ENCODE data around the gene LRRC56. TPM values are rescaled to one million over a fixed set of nuclear protein-coding genes. Genes with fewer than 3 reads are reported as not detected.
"Not testable (repeated sequence)": the region's sequence is repeated elsewhere in the genome, so short reads cannot be mapped to it uniquely, and the experiment has no call there.

LRRC56 gene
- polyA plus RNA-seq, 1 donor (not counting 4 experiments of a cell fraction or from before 2014, with no cell fraction given) = 0.28 TPM

DNA sequence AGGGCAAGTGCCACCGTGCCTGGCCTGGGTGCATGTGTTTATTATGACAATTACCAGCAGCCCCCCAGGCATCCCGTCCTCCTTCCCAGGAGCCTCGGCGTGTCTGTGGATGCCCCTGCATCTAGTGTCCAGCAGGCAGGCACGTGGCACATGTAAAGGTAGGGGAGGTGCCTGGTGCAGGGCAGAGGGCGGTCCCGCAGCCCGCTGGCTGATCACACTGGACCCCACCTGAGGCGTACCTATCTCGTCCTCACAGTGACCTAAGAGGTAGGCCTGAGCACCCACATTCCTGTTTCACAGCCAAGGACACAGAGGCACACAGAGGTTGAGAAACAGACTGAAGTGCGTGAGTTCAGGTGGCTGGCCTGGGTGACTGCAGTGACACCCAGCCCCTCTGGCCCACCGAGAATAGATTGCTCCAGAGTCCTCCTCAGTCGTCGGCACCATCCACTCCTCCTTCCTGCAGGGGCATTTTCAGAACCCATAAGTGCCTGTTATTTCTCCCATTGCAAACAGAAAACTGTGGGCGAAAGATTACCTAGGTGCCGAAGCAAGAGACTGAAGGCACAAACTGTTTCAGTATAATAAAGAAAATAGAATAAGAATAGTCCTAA lies 35.9 kb downstream of the LRRC56 start:
- Histone ChIP-seq H3K27ac (ENCODE audit: control insufficient read depth, insufficient read depth, low read length) (no peak overlapping the region), H3K79me2 (ENCODE audit: control insufficient read depth, insufficient read depth, low read length) (peaks cover 16% of the 10 kb centered on the region), H4K20me1 (ENCODE audit: control insufficient read depth, extremely low read depth, insufficient read depth, low read length) (peaks cover 13% of the 10 kb centered on the region), H2AFZ (ENCODE audit: control insufficient read depth, low read length) (no peak overlapping the region), H3K9ac (ENCODE audit: control insufficient read depth, extremely low read depth, insufficient read depth, low read length) (no peak overlapping the region), H3K9me3 (ENCODE audit: control insufficient read depth, low read depth, low read length) (no peaks in the 10 kb centered on the region), H3K36me3 (ENCODE audit: control insufficient read depth in 2 of 2, extremely low read depth in 1 of 2, insufficient read depth in 2 of 2, low read length in 2 of 2) (peaks cover 0 to 2% of the 10 kb centered on the region in 2 experiments), H3K4me1 (ENCODE audit: control insufficient read depth, extremely low read depth, insufficient read depth, low read length) (peaks cover 33% of the 10 kb centered on the region), H3K4me3 (ENCODE audit: control insufficient read depth in 2 of 3, extremely low read depth in 1 of 3, insufficient read depth in 2 of 3, low read depth in 1 of 3, low read length in 3 of 3) (no peak overlapping the region), H3K27me3 (ENCODE audit: control insufficient read depth, extremely low read depth, insufficient read depth, low read length) (no peaks in the 10 kb centered on the region), H3K9me1 (ENCODE audit: control insufficient read depth, extremely low read depth, insufficient read depth, low read length) (peaks cover 3% of the 10 kb centered on the region), H3K4me2 (ENCODE audit: control insufficient read depth, extremely low read depth, insufficient read depth, low read depth, low read length) (no peak overlapping the region)
- DNase-seq (ENCODE audit: low read depth, low spot score) (no peak), FAIRE-seq (no peak)
- dilution Hi-C loops (cut with MboI; ENCODE audit: extremely low pct_ligation_motif_present, low sequenced_read_pairs) = no loop called here
- TF ChIP-seq CTCF (optimal IDR thresholded peaks at IDR 0.05 in 1 of 3, IDR thresholded peaks at IDR 0.05 in 1 of 3, conservative IDR thresholded peaks at IDR 0.05 in 1 of 3; ENCODE audit: extremely low read depth in 1 of 3, insufficient read depth in 2 of 3, low read length in 3 of 3) (no peak), EZH2 (IDR thresholded peaks at IDR 0.05; ENCODE audit: low read length) (no peak)

DNA sequence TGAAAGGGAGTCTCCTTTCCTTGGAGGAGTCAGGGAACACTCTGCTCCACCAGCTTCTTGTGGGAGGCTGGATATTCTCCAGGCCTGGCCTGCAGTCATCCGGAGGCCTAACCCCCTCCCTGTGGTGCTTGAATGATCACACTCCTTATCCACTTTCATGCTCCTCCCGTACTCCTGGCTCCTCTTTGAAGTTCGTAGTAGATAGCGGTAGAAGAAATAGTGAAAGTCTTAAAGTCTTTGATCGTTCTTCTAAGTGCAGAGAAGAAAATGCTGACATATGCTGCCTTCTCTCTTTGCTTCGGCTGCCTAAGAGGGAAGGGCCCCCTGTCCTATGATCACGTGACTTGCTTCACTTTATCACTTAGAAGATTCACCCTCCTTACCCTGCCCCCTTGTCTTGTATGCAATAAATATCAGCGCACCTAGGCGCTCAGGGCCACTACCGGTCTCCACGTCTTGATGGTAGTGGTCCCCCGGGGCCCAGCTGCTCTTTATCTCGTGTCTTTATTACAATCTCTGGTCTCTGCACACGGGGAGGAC lies 36.8 kb downstream of the LRRC56 start:
- Histone ChIP-seq H3K4me2 (ENCODE audit: control insufficient read depth, extremely low read depth, insufficient read depth, low read depth, low read length) (peak overlapping the region; percentile 89), H3K79me2 (ENCODE audit: control insufficient read depth, insufficient read depth, low read length) (peaks cover 24% of the 10 kb centered on the region), H4K20me1 (ENCODE audit: control insufficient read depth, extremely low read depth, insufficient read depth, low read length) (peaks cover 20% of the 10 kb centered on the region), H3K4me1 (ENCODE audit: control insufficient read depth, extremely low read depth, insufficient read depth, low read length) (peaks cover 34% of the 10 kb centered on the region)
- H3K4me3 ChIP-seq (ENCODE audit: control insufficient read depth in 2 of 3, extremely low read depth in 1 of 3, insufficient read depth in 2 of 3, low read depth in 1 of 3, low read length in 3 of 3); H2AFZ ChIP-seq (ENCODE audit: control insufficient read depth, low read length); FAIRE-seq; H3K9ac ChIP-seq (ENCODE audit: control insufficient read depth, extremely low read depth, insufficient read depth, low read length); H3K27ac ChIP-seq (ENCODE audit: control insufficient read depth, insufficient read depth, low read length); H3K27me3 ChIP-seq (ENCODE audit: control insufficient read depth, extremely low read depth, insufficient read depth, low read length); H3K9me1 ChIP-seq (ENCODE audit: control insufficient read depth, extremely low read depth, insufficient read depth, low read length); DNase-seq (ENCODE audit: low read depth, low spot score); dilution Hi-C loops (cut with MboI; ENCODE audit: extremely low pct_ligation_motif_present, low sequenced_read_pairs); H3K36me3 ChIP-seq (ENCODE audit: control insufficient read depth in 2 of 2, extremely low read depth in 1 of 2, insufficient read depth in 2 of 2, low read length in 2 of 2); H3K9me3 ChIP-seq (ENCODE audit: control insufficient read depth, low read depth, low read length): not testable (repeated sequence)
